K562 (cell line): Measurements from ENCODE around the gene PTPRG. TPM values are rescaled to one million over a fixed set of nuclear protein-coding genes. Genes with fewer than 3 reads are reported as not detected.

ENCODE experiments used
- ATAC-seq: fragments of 200-7000 bp; cut with Tn5 transposase; 3 replicates; pipeline ENCODE4 v1.9.1; 2020; ENCODE audit warnings: moderate library complexity
- BruUV-seq: library from RNA; stranded (reverse); fragments of 400-500 nt; replicated peaks from 2 replicates; lab custom pipeline; 2021; lab: Mats Ljungman, UMichigan
- CTCF ChIA-PET: fragments of 300-600 bp; formaldehyde crosslinking; extraction: SDS; loops from one replicate; lab custom pipeline; 2021; ENCODE audit warnings: low intra/inter-chr PET ratio; lab: Yijun Ruan, JAX
- POLR2A ChIA-PET: fragments of 300-600, 350-650 bp; sonication (Branson Sonifier 250); formaldehyde crosslinking; extraction: SDS; loops from one replicate; lab custom pipeline; 2021; ENCODE audit warnings: antibody characterized with exemption, inconsistent platforms; lab: Yijun Ruan, JAX
- DNase-seq, 4 experiments: peaks; one replicate each; pipeline versions ENCODE4 v3.0.0 to v3.0.0-alpha.2; 2011 to 2018; ENCODE audit warnings: low spot score in 3 of 4, mixed read lengths in 3 of 4; ENCODE audit errors: extremely low read depth in 1 of 4
- FAIRE-seq: peaks from 2 replicates; lab custom pipeline; 2011; peaks lifted over from hg19 to GRCh38; lab: Jason Lieb, UNC
- H2AFZ ChIP-seq: 2 replicates; pipeline ENCODE4 v1.6.0; 2011; ENCODE audit warnings: low read depth, low read length, control low read depth, inconsistent platforms
- H3K27ac ChIP-seq: fragments of 200-600 bp; 3 replicates; pipeline ENCODE4 v1.8.0; 2011; ENCODE audit warnings: low read depth, mild to moderate bottlenecking, control low read depth, inconsistent platforms, low read length, moderate library complexity, mixed read lengths; ENCODE audit errors: extremely low read depth
- H3K27me3 ChIP-seq, 2 experiments: fragments of 300-600 bp in 1 of 2; 2 replicates in 1 of 2; 3 replicates in 1 of 2; pipeline versions ENCODE4 v1.6.0 to v1.8.0; 2011; ENCODE audit warnings: inconsistent platforms in 2 of 2, low read length in 2 of 2, mild to moderate bottlenecking in 1 of 2, mixed read lengths in 1 of 2, moderate library complexity in 1 of 2; ENCODE audit not compliant: control insufficient read depth in 2 of 2, insufficient read depth in 2 of 2
- H3K36me3 ChIP-seq: fragments of 300-600 bp; 3 replicates; pipeline ENCODE4 v1.8.0; 2011; ENCODE audit warnings: mild to moderate bottlenecking, low read length, inconsistent platforms; ENCODE audit not compliant: control insufficient read depth, insufficient read depth
- H3K4me1 ChIP-seq, 2 experiments: fragments of 200-600 bp in 1 of 2; replicated peaks in 1 of 2; 2 replicates in 1 of 2; 3 replicates in 1 of 2; pipeline versions ENCODE4 v1.5.1 to v1.8.0; 2011; ENCODE audit warnings: inconsistent platforms in 2 of 2, low read length in 2 of 2, mild to moderate bottlenecking in 1 of 2, mixed read lengths in 1 of 2, moderate library complexity in 1 of 2; ENCODE audit not compliant: control insufficient read depth in 2 of 2, insufficient read depth in 2 of 2
- H3K4me2 ChIP-seq: 2 replicates; pipeline ENCODE4 v1.6.1; 2011; ENCODE audit warnings: low read length, control low read depth, inconsistent platforms, mixed read lengths; ENCODE audit not compliant: insufficient read depth
- H3K4me3 ChIP-seq: fragments of 200-600 bp; sonication (generic), shearing (Covaris generic); 2 replicates; pipeline ENCODE4 v1.5.1; 2016; ENCODE audit warnings: control low read depth, inconsistent platforms
- H3K79me2 ChIP-seq: fragments of 200-600 bp; 3 replicates; pipeline ENCODE4 v1.8.0; 2011; ENCODE audit warnings: low read length, inconsistent platforms; ENCODE audit not compliant: control insufficient read depth, insufficient read depth
- H3K9ac ChIP-seq, 2 experiments: 2 replicates each; pipeline versions ENCODE4 v1.6.0 to v1.6.1; 2011; ENCODE audit warnings: low read depth in 2 of 2, low read length in 2 of 2, control low read depth in 1 of 2, inconsistent platforms in 1 of 2, mild to moderate bottlenecking in 1 of 2, mixed read lengths in 1 of 2; ENCODE audit not compliant: insufficient read depth in 1 of 2
- H3K9me1 ChIP-seq: one replicate; pipeline ENCODE4 v1.6.0; 2011; ENCODE audit warnings: inconsistent platforms, mild to moderate bottlenecking, low read length, moderate library complexity; ENCODE audit not compliant: control insufficient read depth, insufficient read depth
- H3K9me3 ChIP-seq: replicated peaks from 2 replicates; pipeline ENCODE4 v1.5.1; 2011; ENCODE audit warnings: low read depth, low read length, inconsistent platforms; ENCODE audit not compliant: control insufficient read depth, insufficient read depth
- H4K20me1 ChIP-seq: replicated peaks from 2 replicates; pipeline ENCODE4 v1.6.1; 2011; ENCODE audit warnings: low read length, inconsistent platforms, mixed read lengths; ENCODE audit not compliant: control insufficient read depth, insufficient read depth
- ASH1L ChIP-seq: fragments of 450-650 bp; IDR thresholded peaks from 2 replicates; pipeline ENCODE4 v1.6.1; 2018; ENCODE audit warnings: borderline replicate concordance, mild to moderate bottlenecking, low read depth; ENCODE audit not compliant: partially characterized antibody
- BRCA1 ChIP-seq, 2 experiments: fragments of 450-650 bp in 1 of 2; sonication (generic) in 1 of 2; formaldehyde crosslinking in 1 of 2; IDR thresholded peaks; 2 replicates each; pipeline versions ENCODE4 v1.5.0 to v1.6.1; 2017 to 2020; ENCODE audit warnings: mild to moderate bottlenecking in 1 of 2, missing genetic modification reagents in 1 of 2
- CBFB ChIP-seq: sonication (generic); formaldehyde crosslinking; IDR thresholded peaks from 2 replicates; pipeline ENCODE4 v1.4.0; 2020; ENCODE audit warnings: mild to moderate bottlenecking, missing genetic modification reagents
- CCNT2 ChIP-seq: IDR thresholded peaks from 2 replicates; pipeline ENCODE4 v1.6.1; 2011; ENCODE audit warnings: borderline replicate concordance, low read depth, mild to moderate bottlenecking, moderate library complexity, mixed read lengths, low read length; ENCODE audit not compliant: insufficient read length; ENCODE audit errors: extremely low read depth
- CGGBP1 ChIP-seq: fragments of 250-450 bp; sonication (Bioruptor Pico); IDR thresholded peaks from 2 replicates; pipeline ENCODE4 v1.9.0; 2021; ENCODE audit warnings: mild to moderate bottlenecking
- EGR1 ChIP-seq: fragments of 450-650 bp; conservative IDR thresholded peaks from 2 replicates; pipeline ENCODE4 v1.6.1; 2017; ENCODE audit warnings: mild to moderate bottlenecking
- FIP1L1 ChIP-seq: fragments of 200-400 bp; formaldehyde crosslinking; IDR thresholded peaks from 2 replicates; pipeline ENCODE4 v1.6.1; 2018; ENCODE audit warnings: mild to moderate bottlenecking, low read depth, low read length; ENCODE audit not compliant: poor library complexity, severe bottlenecking
- FOSL1 ChIP-seq: fragments of 200-800 bp; sonication (Bioruptor generic); conservative IDR thresholded peaks from 2 replicates; pipeline ENCODE4 v1.6.1; 2016; ENCODE audit warnings: missing genetic modification characterization, missing compliant biosample characterization
- GATA2 ChIP-seq: sonication (generic); formaldehyde crosslinking; IDR thresholded peaks from 2 replicates; pipeline ENCODE4 v1.4.0; 2020; ENCODE audit warnings: mild to moderate bottlenecking, missing genetic modification reagents
- MAFK ChIP-seq: IDR thresholded peaks from 2 replicates; pipeline ENCODE4 v1.6.1; 2011; ENCODE audit warnings: low read length, improper control_type of control experiment
- MBD1 ChIP-seq: fragments of 250-450 bp; sonication (Bioruptor Pico); IDR thresholded peaks from 2 replicates; pipeline ENCODE4 v1.8.0; 2022; ENCODE audit warnings: inconsistent platforms
- NFIC ChIP-seq: fragments of 450-650 bp; IDR thresholded peaks from 2 replicates; pipeline ENCODE4 v1.6.1; 2017; ENCODE audit warnings: mild to moderate bottlenecking, inconsistent platforms
- NONO ChIP-seq, 2 experiments: fragments of 200-400 bp in 1 of 2; fragments of 450-650 bp in 1 of 2; formaldehyde crosslinking in 1 of 2; IDR thresholded peaks; 2 replicates each; pipeline ENCODE4 v1.6.1; 2017; ENCODE audit warnings: low read depth in 2 of 2, mild to moderate bottlenecking in 2 of 2, moderate library complexity in 2 of 2, low read length in 1 of 2
- NR2C2 ChIP-seq, 2 experiments: fragments of 200-800 bp in 1 of 2; sonication (Bioruptor generic) in 1 of 2; sonication (generic) in 1 of 2; formaldehyde crosslinking in 1 of 2; IDR thresholded peaks; 2 replicates each; pipeline versions ENCODE4 v1.6.1 to v1.8.0; 2016 to 2022; ENCODE audit warnings: mild to moderate bottlenecking in 1 of 2, missing compliant biosample characterization in 1 of 2, missing genetic modification characterization in 1 of 2, missing genetic modification reagents in 1 of 2
- NR4A1 ChIP-seq, 2 experiments: fragments of 250-450 bp in 1 of 2; fragments of 450-650 bp in 1 of 2; sonication (Bioruptor Pico) in 1 of 2; IDR thresholded peaks; 2 replicates each; pipeline versions ENCODE4 v1.4.0 to v1.6.1; 2016 to 2020; ENCODE audit warnings: mild to moderate bottlenecking in 2 of 2, missing compliant biosample characterization in 1 of 2, missing genetic modification characterization in 1 of 2, moderate library complexity in 1 of 2
- SMAD1 ChIP-seq: fragments of 150-350 bp; IDR thresholded peaks from 2 replicates; pipeline ENCODE4 v1.6.1; 2014; ENCODE audit warnings: low read length, low read depth; ENCODE audit not compliant: partially characterized antibody
- STAG1 ChIP-seq: sonication (generic); formaldehyde crosslinking; IDR thresholded peaks from 2 replicates; pipeline ENCODE4 v1.5.0; 2020; ENCODE audit warnings: missing genetic modification reagents, borderline replicate concordance
- U2AF2 ChIP-seq: fragments of 200-400 bp; formaldehyde crosslinking; optimal IDR thresholded peaks from 2 replicates; pipeline ENCODE3; 2017; ENCODE audit warnings: low read depth, mild to moderate bottlenecking, low read length
- ZNF282 ChIP-seq: sonication (generic); formaldehyde crosslinking; IDR thresholded peaks from 2 replicates; pipeline ENCODE4 v1.8.1; 2023; ENCODE audit warnings: missing genetic modification reagents
- ZNF384 ChIP-seq: IDR thresholded peaks from 2 replicates; pipeline ENCODE4 v1.6.1; 2012; ENCODE audit warnings: low read depth, low read length, improper control_type of control experiment
- ZNF830 ChIP-seq: fragments of 250-450 bp; sonication (Bioruptor Pico); IDR thresholded peaks from 2 replicates; pipeline ENCODE4 v1.5.0; 2021; ENCODE audit warnings: mild to moderate bottlenecking
- whole genome bisulfite sequencing: fragments of 100-300 bp; shearing (Covaris generic); methylation state at CpG from one replicate; pipeline ENCODE4 v1.1.6; 2016; ENCODE audit warnings: low coverage, mixed read lengths; ENCODE audit not compliant: insufficient coverage; ENCODE audit errors: missing lambda C conversion rate; 5-methylcytosine and 5-hydroxymethylcytosine counted together
- in situ Hi-C: fragments of 300-500 bp; cut with MboI; formaldehyde crosslinking; loops from 4 replicates; pipeline ENCODE4 v1.15.0; 2018; ENCODE audit warnings: inconsistent platforms, mixed read lengths
- intact Hi-C: fragments of 100-400 bp; cut with micrococcal nuclease; formaldehyde crosslinking; loops from 2 replicates; pipeline ENCODE4 v1.14.2; 2022
- polyA plus RNA-seq, 8 experiments: library from polyadenylated mRNA; depleted of rRNA in 4 of 8; stranded (reverse) in 5 of 8; unstranded in 3 of 8; fragments of >200 nt; fragmentation: Nextera tagmentation in 2 of 8; fragmentation: Illumina TruSeq in 1 of 8; extraction: Ambion mirVana in 2 of 8; extraction: Trizol in 1 of 8; gene quantifications; 2 replicates each; pipeline versions ENCODE4 v1.2.1 to v1.2.3, GENCODE V29; 2011 to 2014; ENCODE audit warnings: inconsistent platforms in 1 of 8, missing spikeins in 1 of 8
- total RNA-seq, 7 experiments: library from RNA; depleted of rRNA in 6 of 7; stranded (reverse); fragments of >200 nt in 6 of 7; fragmentation: Illumina TruSeq in 2 of 7; extraction: Trizol in 2 of 7; gene quantifications; 2 replicates each; pipeline versions ENCODE4 v1.2.1 to v1.2.3, GENCODE V29; 2011 to 2021; ENCODE audit warnings: low replicate concordance in 1 of 7

The PTPRG gene
- total and polyA plus RNA-seq, 9 of the 15 experiments (the other 6 are each of a cell fraction or from before 2014, with no cell fraction given) = 0.16 TPM; not detected in 8

GRCh38 chr3:61774279-61774890, 213.0 kb downstream of the PTPRG start (continued):
- TF ChIP-seq CGGBP1 (CRISPR knock-in tag) = no peak
- no peak for TF ChIP-seq ZNF282 (CRISPR knock-in tag)
- TF ChIP-seq ZNF830 (CRISPR knock-in tag) = no peak
- no peak for TF ChIP-seq CBFB (CRISPR knock-in tag)
- TF ChIP-seq NR2C2 (CRISPR knock-in tag; IDR thresholded peaks at IDR 0.05) = no peak
- TF ChIP-seq NR2C2 (tag; IDR thresholded peaks at IDR 0.05) = no peak
- no peak for TF ChIP-seq FOSL1 (tag)
- TF ChIP-seq NFIC = no peak
- no peak for TF ChIP-seq CCNT2

GRCh38 chr3:61776390-61776789, 215.0 kb downstream of the PTPRG start:
- Histone ChIP-seq H3K9ac (no peak overlapping the region), H3K36me3 (no peaks in the 10 kb centered on the region), H2AFZ (no peak overlapping the region), H3K4me1 (no peaks in the 10 kb centered on the region), H3K4me2 (no peak overlapping the region), H4K20me1 (no peaks in the 10 kb centered on the region), H3K4me3 (no peak overlapping the region), H3K9me1 (no peaks in the 10 kb centered on the region), H3K27me3 (no peaks in the 10 kb centered on the region), H3K27ac (no peak overlapping the region), H3K9me3 (no peaks in the 10 kb centered on the region), H3K79me2 (no peaks in the 10 kb centered on the region)
- FAIRE-seq (no peak), DNase-seq (no peak), ATAC-seq (no peak)
- 3% methylated on average over 5 of the region's 5 CpGs for WGBS
- POLR2A ChIA-PET = no interaction called here
- in situ Hi-C loops = no loop called here
- CTCF ChIA-PET = no interaction called here
- no TSS peak for BruUV-seq
- intact Hi-C loops = no loop called here
- TF ChIP-seq MBD1 (CRISPR knock-in tag) = no peak
- no peak for TF ChIP-seq U2AF2
- TF ChIP-seq STAG1 (CRISPR knock-in tag) = no peak
- TF ChIP-seq BRCA1 (IDR thresholded peaks at IDR 0.05) = no peak
- no peak for TF ChIP-seq BRCA1 (CRISPR knock-in tag; IDR thresholded peaks at IDR 0.05)
- TF ChIP-seq ASH1L = no peak
- no peak for TF ChIP-seq NONO (IDR thresholded peaks at IDR 0.05; ENCODE audit: low read depth in 2 of 2, low read length in 1 of 2)
- no peak for TF ChIP-seq GATA2 (CRISPR knock-in tag)
- no peak for TF ChIP-seq SMAD1
- no peak for TF ChIP-seq FIP1L1
- TF ChIP-seq NR4A1 (CRISPR knock-in tag; IDR thresholded peaks at IDR 0.05) = no peak
- no peak for TF ChIP-seq NR4A1 (tag; IDR thresholded peaks at IDR 0.05)
- TF ChIP-seq ZNF384 = no peak
- no peak for TF ChIP-seq EGR1
- no peak for TF ChIP-seq MAFK
